GM18907 (cell line): ENCODE data around the gene VARS2.
"Not testable (repeated sequence)": the region's sequence is repeated elsewhere in the genome, so short reads cannot be mapped to it uniquely, and the experiment has no call there.

Source experiments
- ATAC-seq: cut with Tn5 transposase; IDR thresholded peaks from one replicate; pipeline ENCODE4 v1.9.1; 2021; ENCODE audit warnings: mild to moderate bottlenecking, moderate library complexity; ENCODE audit not compliant: unreplicated experiment

Gene VARS2

GRCh38 chr6:30960907-30961673, 47.1 kb downstream of the VARS2 start:
- no peak for ATAC-seq

DNA sequence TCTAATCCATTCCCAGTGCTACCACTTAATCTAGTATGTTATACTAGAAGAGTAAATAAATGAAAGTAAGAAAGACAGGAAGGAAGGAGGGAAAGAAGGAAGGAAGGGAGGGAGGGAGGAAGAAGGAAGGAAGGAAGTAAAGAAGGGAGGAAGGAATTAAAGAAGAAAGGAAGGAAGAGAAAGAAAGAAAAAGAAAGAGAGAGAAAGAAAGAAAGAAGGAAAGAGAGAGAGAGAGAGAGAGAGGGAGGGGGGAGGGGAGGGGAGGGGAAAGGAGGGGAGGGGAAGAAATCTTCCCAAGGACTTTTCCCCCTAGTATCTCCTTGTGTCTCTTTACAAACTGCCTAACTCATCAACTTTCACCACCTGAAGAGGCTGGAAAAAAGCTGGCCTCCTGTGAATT, 48.7 kb downstream of the VARS2 start:
- ATAC-seq = no peak

- ATAC-seq = no peak
Measured at GRCh38 chr6:30963641-30964040, 49.6 kb downstream of the VARS2 start.

DNA sequence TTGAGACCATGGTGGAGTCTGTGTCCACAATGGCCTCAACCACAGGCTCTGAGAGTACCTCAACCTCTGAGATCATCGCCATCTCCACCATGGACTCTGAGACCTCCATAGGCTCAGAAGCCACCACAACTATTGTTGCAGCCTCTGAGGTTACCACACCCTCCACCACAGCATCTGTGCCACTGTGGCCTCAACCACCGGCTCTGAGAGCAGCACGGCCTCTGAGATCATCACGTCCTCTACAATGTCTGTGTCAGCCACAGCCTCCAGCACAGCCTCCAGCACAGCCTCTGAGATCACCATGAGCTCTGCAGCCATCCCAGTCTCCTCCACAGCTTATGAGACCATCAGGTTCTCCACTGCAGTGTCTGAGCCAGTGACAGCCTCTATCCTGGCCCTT, 50.0 kb downstream of the VARS2 start:
- ATAC-seq = no peak

DNA sequence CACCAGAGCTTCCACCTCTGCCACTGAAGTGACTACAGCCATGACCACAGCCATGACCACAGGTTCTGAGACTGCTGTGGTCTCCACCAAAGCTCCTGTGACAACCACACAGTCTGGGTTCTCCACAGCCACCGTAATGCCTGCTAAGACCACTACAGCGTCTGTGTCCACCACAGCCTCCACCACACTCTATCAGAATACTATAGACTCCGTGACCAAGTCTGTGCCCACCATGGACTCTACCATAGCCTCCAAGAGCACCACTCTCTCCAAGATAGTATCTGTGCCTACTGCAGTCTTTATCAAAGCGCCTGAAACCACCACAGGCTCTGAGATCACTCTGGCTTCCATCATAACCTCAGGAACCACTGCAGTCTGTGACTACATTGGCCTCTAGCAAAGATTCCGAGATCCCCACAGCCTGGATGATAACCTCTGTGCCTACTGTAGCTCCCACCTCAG, 51.1 kb downstream of the VARS2 start:
- ATAC-seq = no peak

GRCh38 chr6:30966154-30966553, 52.1 kb downstream of the VARS2 start:
- ATAC-seq = no peak

DNA sequence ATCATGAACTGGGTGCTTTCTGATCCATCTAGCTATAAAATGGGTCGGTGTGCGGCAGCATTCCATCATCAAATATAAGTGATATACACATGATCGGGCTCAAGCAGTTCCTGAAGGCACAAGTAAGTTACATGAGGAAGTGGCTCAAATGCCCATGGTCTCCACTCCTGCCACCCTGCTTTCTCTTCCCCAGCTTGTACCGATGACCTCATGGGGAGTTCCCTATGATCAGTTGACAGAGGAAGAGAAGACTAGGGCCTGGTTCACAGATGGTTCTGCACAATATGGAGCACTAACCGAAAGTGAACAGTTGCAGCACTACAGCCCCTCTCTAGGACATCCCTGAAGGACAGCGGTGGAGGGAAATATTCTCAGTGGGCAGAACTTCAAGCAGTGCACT, 55.1 kb downstream of the VARS2 start:
- not testable (repeated sequence) for ATAC-seq

- ATAC-seq = no peak
Measured at GRCh38 chr6:30970946-30971345, 56.9 kb downstream of the VARS2 start.

DNA sequence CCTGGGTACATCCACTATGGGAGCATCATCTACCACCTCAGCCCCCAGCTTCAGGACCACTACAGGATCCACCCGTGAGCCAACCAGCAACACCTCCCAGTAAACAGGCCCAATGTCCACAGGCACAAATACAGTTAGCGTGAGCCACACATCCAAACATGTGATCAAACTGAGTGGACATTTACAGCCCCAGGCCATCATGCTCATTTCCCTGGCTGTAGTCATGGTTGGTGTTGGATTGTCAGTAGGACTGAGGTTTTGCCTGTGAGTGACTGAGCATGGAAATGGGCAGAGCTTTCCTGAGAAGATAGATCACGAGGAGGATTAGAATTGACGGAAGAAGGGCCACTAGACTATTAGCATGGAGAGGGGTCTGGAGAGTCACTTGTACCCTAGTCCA, 58.8 kb downstream of the VARS2 start:
- ATAC-seq = no peak

DNA sequence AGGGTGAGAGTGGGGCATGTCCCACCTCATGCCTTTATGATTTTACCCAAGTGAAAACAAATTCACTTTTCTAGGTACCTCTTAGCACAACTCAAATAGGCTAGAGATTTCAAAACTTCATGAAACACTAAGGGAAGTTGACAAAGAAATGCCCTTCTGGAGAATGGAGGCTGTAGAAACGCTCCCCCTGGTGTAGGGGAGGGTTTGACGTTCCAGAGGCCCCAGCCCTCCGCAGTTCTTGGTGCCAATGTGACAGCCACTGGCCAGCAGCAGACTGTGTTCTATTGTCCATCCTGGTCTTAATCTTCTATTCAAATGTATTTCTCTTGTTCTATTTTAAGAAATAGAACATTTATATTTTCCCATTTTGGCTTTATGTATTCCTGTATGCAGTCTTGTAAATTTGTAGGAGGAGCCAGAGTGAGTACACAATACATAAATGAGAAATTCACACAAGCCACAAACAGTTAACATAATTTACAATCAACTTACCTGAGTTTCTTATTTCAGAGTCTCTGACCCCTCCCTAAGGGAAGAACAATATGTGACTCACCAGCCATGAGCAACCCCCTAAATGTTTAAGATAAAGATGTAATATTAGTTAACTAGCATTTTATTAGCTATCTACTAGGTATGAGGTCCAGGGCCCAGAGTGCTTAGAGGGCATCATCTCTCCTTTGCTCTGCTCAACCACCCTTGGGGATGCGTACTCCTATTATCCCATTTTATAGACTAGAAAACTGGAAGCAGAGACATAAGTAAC, 60.6 kb downstream of the VARS2 start:
- ATAC-seq = no peak
